Bronchial epithelial cell (primary cell): ENCODE measurements around the gene CCDC188. TPM values are rescaled to one million over a fixed set of nuclear protein-coding genes. Genes with fewer than 3 reads are reported as not detected.

Source experiments
- DNase-seq: peaks from one replicate; pipeline ENCODE4 v3.0.0-alpha.2; 2010; ENCODE audit warnings: low read depth
- FAIRE-seq: peaks from 2 replicates; lab custom pipeline; 2011; peaks lifted over from hg19 to GRCh38; lab: Jason Lieb, UNC
- H3K27me3 ChIP-seq: 2 replicates; pipeline ENCODE4 v1.5.1; 2011; ENCODE audit warnings: low read length; ENCODE audit not compliant: control insufficient read depth, insufficient read depth
- H3K36me3 ChIP-seq: 2 replicates; pipeline ENCODE4 v1.5.1; 2011; ENCODE audit warnings: low read length; ENCODE audit not compliant: control insufficient read depth, insufficient read depth
- H3K4me3 ChIP-seq: 2 replicates; pipeline ENCODE4 v1.5.1; 2011; ENCODE audit warnings: mild to moderate bottlenecking, low read depth, low read length, control low read depth
- total RNA-seq: library from RNA; depleted of rRNA; stranded (reverse); fragments of >200 nt; gene quantifications from 2 replicates; pipeline ENCODE4 v1.2.1, GENCODE V29; 2014
- TF ChIP-seq, protein P1 (sequence below): IDR thresholded peaks from 2 replicates; pipeline ENCODE4 v1.5.1; 2011; ENCODE audit warnings: mild to moderate bottlenecking, moderate library complexity, low read length, control low read depth, inconsistent platforms; ENCODE audit not compliant: insufficient read depth, severe bottlenecking

CCDC188 gene
- total RNA-seq, 1 donor from 2014 or later = not detected

DNA sequence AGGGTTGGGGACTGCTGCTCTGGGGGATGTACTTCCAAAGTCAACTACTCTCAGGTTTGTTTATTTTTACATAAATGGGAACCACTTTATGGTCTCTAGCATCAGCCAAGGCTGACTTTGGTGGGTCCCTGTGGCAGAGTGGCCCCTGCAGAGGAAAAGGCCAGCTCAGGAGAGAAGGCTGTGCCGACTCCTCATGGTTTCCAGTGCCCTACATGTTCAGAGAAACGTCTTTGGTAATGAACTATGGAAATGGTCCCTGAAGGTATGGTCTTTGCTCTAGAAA lies 22.3 kb downstream of the CCDC188 start:
- Histone ChIP-seq H3K27me3 (no peaks in the 10 kb centered on the region), H3K4me3 (no peak overlapping the region), H3K36me3 (peaks cover 20% of the 10 kb centered on the region)
- FAIRE-seq (no peak), DNase-seq (no peak)
- TF ChIP-seq, protein P1, sequence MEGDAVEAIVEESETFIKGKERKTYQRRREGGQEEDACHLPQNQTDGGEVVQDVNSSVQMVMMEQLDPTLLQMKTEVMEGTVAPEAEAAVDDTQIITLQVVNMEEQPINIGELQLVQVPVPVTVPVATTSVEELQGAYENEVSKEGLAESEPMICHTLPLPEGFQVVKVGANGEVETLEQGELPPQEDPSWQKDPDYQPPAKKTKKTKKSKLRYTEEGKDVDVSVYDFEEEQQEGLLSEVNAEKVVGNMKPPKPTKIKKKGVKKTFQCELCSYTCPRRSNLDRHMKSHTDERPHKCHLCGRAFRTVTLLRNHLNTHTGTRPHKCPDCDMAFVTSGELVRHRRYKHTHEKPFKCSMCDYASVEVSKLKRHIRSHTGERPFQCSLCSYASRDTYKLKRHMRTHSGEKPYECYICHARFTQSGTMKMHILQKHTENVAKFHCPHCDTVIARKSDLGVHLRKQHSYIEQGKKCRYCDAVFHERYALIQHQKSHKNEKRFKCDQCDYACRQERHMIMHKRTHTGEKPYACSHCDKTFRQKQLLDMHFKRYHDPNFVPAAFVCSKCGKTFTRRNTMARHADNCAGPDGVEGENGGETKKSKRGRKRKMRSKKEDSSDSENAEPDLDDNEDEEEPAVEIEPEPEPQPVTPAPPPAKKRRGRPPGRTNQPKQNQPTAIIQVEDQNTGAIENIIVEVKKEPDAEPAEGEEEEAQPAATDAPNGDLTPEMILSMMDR = no peak

DNA sequence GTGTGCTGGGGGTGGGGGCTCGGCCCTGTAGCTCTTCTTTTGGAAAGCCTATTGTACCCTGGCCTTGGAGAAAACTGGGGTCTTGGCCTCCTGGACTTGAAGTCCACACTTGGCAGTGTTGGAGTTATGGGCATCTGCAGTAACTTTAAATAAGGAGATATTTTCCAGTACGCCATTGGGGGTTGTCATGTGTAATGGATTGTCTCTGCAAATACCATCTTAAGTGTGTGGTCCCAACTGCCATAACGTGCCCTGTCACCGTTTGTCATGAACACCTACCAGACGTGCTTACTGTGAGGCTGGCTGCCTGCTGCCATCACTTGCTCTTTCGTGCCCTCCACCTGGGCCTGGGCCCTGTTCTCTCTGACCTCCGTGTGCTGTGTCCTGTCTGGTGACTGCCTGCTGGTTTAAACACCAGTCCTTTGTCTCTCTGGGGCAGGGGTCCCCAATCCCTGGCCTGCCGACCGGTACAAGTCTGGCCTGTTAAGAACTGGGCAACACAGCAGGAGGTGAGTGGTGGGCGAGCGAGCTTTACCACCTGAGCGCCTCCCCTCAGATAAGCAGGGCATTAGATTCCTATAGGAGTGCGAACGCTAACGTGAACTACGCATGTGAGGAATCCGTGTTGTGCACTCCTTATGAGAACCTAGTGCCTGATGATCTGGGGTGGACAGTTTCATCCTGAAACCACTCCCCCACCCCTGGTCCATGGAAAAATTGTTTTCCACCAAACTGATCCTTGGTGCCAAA lies 22.8 kb downstream of the CCDC188 start:
- TF ChIP-seq, protein P1 = no peak
- DNase-seq (no peak), FAIRE-seq (peak; percentile 77)

DNA sequence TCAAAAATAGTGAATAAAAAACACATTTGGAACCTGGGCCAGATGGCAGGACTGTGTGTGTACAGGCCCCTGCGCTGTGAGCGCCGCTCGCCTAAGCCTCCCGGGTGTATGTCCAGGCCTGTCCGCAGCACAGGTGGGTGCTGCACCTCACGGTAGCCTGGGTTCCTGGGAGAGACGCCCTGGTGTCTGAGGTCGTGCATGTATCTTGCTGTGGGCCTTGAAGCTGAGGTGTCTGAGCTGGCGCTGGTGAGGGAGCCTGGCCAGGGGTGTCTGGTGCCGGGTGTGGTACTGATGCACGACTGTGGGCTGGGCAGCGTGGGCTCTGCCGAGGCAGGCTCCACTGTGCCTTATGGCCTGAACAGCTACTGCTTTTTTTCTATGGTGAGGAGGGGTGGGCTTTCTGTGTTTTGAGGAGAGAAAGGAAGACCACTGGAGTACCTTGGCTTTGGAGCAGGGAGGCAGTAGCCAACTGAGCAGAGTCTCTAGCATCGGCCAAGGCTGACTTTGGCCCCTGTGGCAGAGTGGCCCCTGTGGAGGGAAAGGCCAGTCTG lies 23.5 kb downstream of the CCDC188 start:
- no peaks in the 10 kb centered on the region for H3K27me3 ChIP-seq
- no peak overlapping the region for H3K4me3 ChIP-seq
- FAIRE-seq (no peak), DNase-seq (no peak)
- TF ChIP-seq, protein P1 = no peak
- peaks cover 24% of the 10 kb centered on the region for H3K36me3 ChIP-seq

More for the DNA sequence above, 22.8 kb downstream of the CCDC188 start:
- peaks cover 23% of the 10 kb centered on the region for H3K36me3 ChIP-seq
- no peaks in the 10 kb centered on the region for H3K27me3 ChIP-seq
- H3K4me3 ChIP-seq = no peak overlapping the region

DNA sequence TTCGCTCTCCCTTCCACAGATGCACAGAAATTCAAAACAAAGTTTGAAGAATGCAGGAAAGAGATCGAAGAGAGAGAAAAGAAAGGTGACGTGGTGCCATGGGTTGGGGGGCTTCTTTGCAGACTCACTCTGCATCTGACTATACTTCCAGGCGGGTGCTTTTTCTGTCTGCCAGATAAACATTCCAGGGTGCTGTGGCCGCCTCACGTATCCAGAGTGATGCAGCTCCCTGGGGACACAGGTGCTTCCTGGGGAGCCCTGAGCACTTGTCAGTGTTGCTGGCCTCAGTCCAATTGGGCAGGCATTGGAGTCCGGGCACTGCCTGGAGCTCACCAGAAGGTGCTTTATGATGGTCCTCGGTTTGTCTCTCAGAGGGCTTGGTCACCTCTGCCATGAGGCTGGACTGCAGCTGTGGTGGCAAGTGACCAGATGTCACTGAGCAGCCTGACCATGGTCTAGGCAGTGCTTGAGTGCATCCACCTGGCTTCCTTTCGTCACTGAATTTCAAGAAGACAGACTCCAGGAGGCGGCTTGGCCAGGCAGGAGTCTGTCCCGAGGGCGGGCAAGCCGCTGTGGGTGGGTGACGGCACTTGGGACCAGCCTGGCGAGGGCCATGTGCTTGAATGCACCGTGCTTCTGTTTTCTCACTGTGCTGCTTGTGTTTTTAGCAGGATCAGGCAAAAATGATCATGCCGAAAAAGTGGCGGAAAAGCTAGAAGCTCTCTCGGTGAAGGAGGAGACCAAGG lies 24.4 kb downstream of the CCDC188 start:
- no peak for DNase-seq
- peak; percentile 83 for FAIRE-seq
- peaks cover 27% of the 10 kb centered on the region for H3K36me3 ChIP-seq

DNA sequence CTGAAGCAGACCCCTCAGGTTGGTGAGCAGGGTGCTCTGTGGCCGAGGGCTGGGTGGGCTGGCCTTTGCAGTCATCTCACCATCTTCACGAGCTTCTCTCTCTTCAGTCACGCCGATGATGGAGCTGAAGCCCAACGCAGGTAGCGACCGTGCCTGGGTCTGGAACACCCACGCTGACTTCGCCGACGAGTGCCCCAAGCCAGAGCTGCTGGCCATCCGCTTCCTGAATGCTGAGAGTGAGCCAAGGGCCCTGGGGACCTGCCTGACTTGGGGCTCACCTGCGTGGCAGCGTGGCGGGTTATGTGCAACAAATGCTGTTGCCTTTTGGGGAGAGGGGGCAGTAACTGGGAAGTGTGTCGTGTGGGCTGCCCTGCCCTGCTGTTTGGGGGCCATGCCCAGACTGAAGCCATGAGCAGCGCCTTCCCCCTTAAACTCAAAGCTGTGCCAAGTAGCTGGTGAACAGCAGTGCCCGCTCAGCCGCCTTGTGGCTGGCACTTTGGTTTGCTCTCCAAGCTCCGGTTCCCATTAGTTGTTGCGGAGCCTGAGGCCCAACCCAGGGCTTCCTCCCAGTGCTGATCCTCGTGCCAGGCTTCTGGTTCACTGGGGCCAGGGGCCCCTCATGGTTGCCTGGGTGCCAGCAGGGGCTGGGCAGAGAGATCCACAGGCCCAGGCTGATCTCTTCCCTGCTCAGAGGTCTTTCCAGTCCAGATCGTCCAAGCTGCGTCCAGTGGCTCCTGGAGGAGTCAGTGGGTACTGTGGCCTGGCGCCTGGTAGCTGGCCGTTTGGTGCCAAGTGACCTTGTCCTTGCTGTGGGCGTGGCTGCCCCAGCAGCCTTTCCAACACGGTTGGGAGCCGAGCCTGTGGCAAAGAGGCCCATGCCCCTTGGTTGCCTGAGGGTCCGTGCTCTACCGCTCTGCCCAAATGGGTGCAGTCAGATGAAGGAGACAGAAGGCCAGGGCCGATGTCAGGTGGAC lies 25.4 kb downstream of the CCDC188 start:
- FAIRE-seq (no peak), DNase-seq (no peak)
- Histone ChIP-seq H3K36me3 (peaks cover 30% of the 10 kb centered on the region), H3K4me3 (no peak overlapping the region), H3K27me3 (no peaks in the 10 kb centered on the region)
- TF ChIP-seq, protein P1 = no peak

More for the DNA sequence above, 24.4 kb downstream of the CCDC188 start:
- TF ChIP-seq, protein P1 = no peak
- Histone ChIP-seq H3K4me3 (no peak overlapping the region), H3K27me3 (no peaks in the 10 kb centered on the region)
